NCI-H146 (cell line): Measurements from ENCODE around the gene LIME1.
A peak's percentile ranks its signal among the peaks of the same experiment; 100 is the strongest.

Experiments
- DNase-seq: peaks from one replicate; lab custom pipeline; 2025; lab: John Stamatoyannopoulos, UW

The LIME1 gene

DNA sequence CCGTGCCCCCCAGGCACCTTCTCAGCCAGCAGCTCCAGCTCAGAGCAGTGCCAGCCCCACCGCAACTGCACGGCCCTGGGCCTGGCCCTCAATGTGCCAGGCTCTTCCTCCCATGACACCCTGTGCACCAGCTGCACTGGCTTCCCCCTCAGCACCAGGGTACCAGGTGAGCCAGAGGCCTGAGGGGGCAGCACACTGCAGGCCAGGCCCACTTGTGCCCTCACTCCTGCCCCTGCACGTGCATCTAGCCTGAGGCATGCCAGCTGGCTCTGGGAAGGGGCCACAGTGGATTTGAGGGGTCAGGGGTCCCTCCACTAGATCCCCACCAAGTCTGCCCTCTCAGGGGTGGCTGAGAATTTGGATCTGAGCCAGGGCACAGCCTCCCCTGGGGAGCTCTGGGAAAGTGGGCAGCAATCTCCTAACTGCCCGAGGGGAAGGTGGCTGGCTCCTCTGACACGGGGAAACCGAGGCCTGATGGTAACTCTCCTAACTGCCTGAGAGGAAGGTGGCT lies 39.1 kb upstream of the LIME1 start:
- no peak for DNase-seq

DNA sequence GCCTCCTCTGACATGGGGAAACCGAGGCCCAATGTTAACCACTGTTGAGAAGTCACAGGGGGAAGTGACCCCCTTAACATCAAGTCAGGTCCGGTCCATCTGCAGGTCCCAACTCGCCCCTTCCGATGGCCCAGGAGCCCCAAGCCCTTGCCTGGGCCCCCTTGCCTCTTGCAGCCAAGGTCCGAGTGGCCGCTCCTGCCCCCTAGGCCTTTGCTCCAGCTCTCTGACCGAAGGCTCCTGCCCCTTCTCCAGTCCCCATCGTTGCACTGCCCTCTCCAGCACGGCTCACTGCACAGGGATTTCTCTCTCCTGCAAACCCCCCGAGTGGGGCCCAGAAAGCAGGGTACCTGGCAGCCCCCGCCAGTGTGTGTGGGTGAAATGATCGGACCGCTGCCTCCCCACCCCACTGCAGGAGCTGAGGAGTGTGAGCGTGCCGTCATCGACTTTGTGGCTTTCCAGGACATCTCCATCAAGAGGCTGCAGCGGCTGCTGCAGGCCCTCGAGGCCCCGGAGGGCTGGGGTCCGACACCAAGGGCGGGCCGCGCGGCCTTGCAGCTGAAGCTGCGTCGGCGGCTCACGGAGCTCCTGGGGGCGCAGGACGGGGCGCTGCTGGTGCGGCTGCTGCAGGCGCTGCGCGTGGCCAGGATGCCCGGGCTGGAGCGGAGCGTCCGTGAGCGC lies 38.5 kb upstream of the LIME1 start:
- DNase-seq = no peak

DNA sequence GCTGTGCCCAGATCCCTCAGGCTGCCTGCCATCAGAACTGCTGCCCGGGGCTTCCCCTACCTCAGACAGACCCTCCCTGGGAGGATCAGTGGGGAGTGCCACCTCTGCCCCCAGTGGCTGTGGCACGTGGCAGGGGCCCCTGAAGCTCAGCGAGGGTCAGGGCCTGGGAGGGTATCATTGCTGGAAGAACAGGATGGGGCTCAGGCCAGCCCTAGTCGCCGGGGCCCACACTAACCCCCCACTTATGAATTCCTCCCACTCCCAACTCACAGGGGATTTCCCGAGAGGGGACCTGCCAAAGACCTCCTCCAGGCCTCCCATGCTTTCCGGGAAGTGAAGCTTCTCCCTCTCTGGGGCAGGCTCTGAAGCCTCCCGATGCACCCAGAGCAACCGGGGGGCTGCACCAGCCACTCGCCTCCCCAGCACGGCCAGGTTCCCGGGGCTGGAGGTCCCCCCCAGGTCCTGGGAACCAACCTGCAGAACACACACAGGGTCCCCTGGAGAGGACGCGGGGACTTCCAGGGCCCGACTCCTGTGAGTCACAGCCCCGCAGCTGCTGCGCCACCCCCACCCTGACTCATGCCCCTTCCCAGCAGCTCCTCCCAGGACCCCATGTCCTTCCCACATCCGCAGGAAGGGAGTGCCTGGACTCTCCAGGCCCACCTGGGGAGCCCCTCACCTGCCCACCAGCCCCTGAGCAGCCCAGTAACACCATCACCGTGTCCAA lies 37.6 kb upstream of the LIME1 start:
- DNase-seq = no peak

DNA sequence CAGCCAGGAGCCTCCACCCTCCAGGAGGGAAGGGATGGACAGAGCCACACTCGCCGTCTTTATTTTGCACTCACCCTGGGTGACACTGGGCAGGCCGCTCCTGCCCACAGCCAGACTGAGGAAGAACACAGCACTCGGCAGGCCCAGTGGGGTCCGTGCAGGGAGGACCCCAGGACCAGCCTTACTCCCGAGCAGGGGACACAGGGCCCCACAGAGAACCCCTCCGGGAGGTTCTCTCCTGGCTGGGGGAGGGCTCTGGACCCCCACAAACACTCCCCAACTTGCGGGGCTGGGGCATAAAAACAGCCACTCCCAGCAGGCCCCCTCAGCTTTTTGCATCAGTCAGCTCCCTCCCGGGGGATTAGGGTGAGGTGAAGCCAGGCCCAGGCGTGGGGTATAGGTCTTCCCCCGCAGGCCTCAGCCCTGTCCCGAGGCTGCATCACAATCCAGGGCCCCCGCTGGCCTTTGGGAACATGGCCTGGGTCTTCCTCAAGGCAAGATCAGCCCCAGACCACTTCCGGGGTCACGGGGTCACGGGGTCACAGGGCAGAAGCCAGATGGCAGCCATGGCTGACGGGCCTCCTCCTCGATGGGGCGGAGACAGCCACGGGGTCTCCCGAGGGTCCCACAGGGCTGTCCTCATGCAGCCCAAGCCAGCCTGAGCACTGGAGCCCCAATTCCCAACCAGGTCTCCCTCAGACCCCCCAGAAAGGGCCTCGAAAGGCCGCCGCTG lies 36.8 kb upstream of the LIME1 start:
- DNase-seq = no peak

GRCh38 chr20:63700199-63701050 lies 36.0 kb upstream of the LIME1 start:
- no peak for DNase-seq

GRCh38 chr20:63701051-63701328 lies 35.5 kb upstream of the LIME1 start:
- DNase-seq = no peak

- DNase-seq = no peak
Observed at GRCh38 chr20:63701329-63702035, 35.0 kb upstream of the LIME1 start.

- no peak for DNase-seq
Observed at GRCh38 chr20:63702036-63702665, 34.3 kb upstream of the LIME1 start.

DNA sequence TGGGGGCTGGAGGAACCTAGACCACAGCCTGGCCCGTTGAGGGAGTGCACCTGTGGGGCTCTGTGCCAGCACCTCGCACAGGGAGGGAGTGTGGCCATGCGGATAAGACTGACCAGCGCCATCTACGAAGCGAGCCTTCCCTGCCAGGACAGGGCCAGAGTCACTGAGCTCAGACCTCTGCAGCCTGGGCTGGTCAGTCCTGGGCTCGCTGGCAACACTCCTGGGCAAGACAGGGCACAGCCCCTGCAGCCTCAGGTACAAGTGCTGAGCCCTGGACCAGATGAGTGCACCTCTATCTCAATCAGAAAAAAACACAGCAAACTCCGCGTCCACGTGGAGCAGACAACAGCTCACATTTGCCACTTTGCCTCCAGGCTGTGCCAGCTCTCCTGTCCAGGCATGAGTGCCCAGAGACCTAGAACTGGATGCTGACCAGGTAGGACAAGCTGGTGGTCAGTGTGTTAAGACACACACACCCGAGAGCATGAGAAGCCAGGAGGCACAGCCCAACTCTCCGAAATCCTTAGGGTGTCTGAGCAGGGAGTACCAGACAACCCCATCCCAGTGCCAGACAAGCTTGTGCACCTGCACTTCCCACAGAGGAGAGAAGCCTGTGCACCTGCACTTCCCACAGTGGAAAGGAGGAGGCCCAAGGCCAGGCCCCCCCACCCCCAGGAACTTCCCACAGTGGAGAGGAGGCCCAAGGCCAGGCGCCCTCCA lies 33.6 kb upstream of the LIME1 start:
- no peak for DNase-seq

DNA sequence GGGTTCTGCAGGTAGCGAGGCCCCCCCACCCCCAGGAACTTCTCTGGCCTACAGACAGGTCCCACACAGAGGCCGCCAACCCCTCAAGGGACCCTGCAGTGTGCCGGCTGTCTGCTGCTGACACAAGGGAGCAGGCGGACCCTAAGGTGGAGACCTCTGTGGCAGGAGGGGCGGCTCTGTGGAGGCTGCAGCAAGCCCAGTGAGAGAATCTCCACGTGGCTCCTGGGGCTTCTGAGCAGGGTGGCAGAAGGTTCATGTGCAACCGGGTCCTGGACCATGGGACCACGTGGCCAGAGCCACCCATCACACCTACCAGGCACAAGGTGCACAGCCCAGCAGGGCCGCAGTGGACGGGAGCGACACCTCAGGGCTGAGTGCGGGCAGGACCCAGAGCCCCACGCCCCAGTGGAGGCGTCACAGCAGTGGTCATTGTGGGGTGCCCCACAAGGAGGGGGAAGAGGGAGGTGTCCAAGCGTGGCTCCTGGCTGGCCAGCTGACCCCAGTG lies 32.9 kb upstream of the LIME1 start:
- DNase-seq = no peak

DNA sequence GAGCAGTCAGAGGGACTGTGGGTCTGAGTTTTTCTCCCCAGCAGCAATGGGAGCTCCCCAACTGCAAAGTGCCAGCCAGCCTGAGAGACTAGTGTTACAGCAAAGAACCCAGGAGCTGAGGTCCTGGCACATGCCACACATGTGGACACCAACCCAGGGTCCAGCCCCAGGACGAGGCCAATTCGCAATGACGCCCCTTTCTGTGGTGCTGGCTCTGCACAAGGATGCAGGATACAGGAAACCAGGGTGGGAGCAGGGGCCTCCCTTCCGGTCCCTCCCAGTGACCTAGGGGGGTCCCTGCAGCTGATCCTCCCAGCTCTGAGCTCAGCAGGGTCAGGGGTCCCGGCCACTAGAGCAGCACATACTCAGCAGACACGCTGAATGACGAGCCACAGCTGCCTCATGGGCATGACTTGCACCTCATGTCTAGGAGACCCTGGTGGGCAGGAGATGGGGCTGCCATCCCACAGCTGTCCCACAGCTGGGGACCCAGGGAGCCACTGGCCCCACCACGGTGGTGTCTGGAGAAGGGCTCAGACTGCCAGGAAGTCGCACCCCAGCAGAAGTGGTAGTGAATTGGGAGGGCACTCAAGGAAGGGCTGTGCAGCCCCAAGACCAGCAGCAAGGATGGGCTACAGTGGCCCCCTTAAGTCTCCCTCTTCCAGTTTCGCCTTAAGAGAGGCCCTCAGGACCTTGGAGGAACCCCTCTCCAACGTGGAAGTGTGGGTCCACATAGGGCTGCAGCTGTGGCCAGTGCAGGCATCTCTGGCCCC lies 32.3 kb upstream of the LIME1 start:
- DNase-seq = no peak

GRCh38 chr20:63704749-63705117 lies 31.7 kb upstream of the LIME1 start:
- DNase-seq = no peak

DNA sequence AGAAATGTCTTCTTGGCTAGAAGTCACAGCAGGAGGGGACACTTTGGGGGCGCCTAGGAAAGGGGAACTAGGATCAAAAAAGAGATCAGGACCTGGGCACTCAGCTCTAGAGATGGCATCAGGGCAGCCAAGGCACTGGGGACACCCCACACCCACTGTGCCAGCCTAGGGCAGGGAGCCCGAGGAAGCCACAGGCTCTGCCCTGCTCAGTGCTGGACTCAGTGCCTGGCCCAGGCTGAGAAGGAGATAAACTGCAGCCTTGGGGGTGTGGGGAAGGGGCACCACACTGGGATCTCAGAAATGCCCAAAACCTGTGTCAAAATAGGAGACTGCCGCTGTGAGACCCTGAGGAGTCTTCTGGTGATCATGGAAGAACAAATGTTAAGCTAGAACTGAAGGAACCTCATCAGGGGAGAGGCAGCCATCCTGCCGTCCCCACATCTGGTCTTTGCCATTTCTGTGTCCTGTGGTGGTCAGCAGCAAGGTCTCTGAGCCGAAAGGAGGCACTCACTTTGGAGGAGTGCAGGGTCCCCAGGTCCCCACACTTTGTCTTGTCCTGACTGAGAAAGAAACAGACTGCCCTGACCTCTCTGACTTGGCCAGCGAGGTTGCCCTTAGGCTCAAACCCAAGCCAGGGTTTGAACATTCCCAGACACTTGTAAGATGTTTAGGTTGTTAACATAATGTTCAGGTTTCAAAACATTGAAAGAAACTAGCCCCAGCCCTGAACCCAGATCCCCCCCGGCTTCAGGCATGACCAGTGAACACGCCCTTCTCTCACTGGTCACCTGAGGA lies 31.0 kb upstream of the LIME1 start:
- DNase-seq = no peak

DNA sequence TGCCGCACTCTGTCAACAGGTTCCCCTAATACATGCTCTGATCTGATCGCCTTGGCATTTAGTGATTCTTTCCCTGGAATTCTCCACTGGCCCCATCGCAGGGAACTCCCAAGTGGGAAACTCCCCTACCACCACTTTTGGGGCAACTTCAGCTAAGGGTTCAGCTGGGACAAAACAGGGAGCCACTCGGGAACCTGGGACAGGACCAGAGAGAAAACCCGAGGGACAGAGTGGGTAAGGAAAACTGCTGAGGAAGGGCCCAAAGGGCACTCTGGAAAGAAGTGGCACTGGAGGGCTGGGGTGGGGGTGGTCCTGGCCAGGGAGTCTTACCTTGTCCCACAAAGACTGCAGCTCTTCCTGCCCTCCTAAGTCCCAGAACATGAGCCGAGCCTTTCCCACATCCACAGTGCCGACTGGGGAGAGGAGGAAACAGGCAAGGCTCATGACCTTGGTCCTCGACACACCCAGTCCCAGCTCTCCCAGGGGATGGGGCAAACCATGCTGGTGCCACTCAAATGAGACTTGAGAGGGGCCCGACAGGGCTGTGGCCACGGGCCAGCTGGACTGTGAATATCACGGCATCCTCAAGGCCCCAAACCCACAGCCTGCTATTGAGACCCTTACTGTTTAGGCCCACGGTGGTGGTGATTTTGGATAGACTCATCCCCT lies 30.3 kb upstream of the LIME1 start:
- DNase-seq = no peak

- DNase-seq = peak; percentile 56
Observed at GRCh38 chr20:63706852-63707557, 29.5 kb upstream of the LIME1 start.

GRCh38 chr20:63707558-63708300 lies 28.7 kb upstream of the LIME1 start, which contains the start of the genes ARFRP1 and ZGPAT:
Gene ARFRP1 (minus strand): TSS chr20:63707976. CDS start chr20:63707091, 885 bp downstream.
Gene ZGPAT (plus strand): TSS chr20:63708039. CDS start chr20:63708581, 542 bp downstream.
- DNase-seq = peak; percentile 90
